GM12878 (cell line): ENCODE results near the gene DIP2C.

Experiments used
- BRCA1 ChIP-seq: IDR thresholded peaks from 2 replicates; pipeline ENCODE4 v1.6.1; 2011; ENCODE audit warnings: low read depth, low read length, improper control_type of control experiment
- CHD2 ChIP-seq: IDR thresholded peaks from 2 replicates; pipeline ENCODE4 v1.6.1; 2011; ENCODE audit warnings: low read depth, low read length, improper control_type of control experiment, borderline replicate concordance
- EP300 ChIP-seq, 2 experiments: fragments of 150-350 bp in 1 of 2; IDR thresholded peaks; 2 replicates each; pipeline ENCODE4 v1.6.1; 2011 to 2012; ENCODE audit warnings: low read depth in 2 of 2, low read length in 2 of 2, borderline replicate concordance in 1 of 2, improper control_type of control experiment in 1 of 2, inconsistent platforms in 1 of 2; ENCODE audit not compliant: control insufficient read depth in 1 of 2
- FOS ChIP-seq: IDR thresholded peaks from 3 replicates; pipeline ENCODE4 v1.6.1; 2011; ENCODE audit warnings: borderline replicate concordance; ENCODE audit not compliant: insufficient read length; ENCODE audit errors: extremely low read depth
- HDAC6 ChIP-seq: fragments of 200-600 bp; sonication (generic); IDR thresholded peaks from one replicate; pipeline ENCODE4 v1.8.0; 2017; ENCODE audit warnings: antibody characterized with exemption; ENCODE audit not compliant: unreplicated experiment
- IRF3 ChIP-seq: fragments of 450-650 bp; IDR thresholded peaks from 2 replicates; pipeline ENCODE4 v1.6.1; 2014; ENCODE audit warnings: mild to moderate bottlenecking
- MEF2A ChIP-seq: IDR thresholded peaks from 2 replicates; pipeline ENCODE4 v1.6.1; 2011; ENCODE audit warnings: low read depth, mild to moderate bottlenecking, low read length, moderate library complexity; ENCODE audit not compliant: insufficient read depth
- POLR2A ChIP-seq: IDR thresholded peaks from 2 replicates; pipeline ENCODE4 v1.6.1; 2011; ENCODE audit warnings: low read depth, mild to moderate bottlenecking, low read length
- POLR2AphosphoS5 ChIP-seq: IDR thresholded peaks from 2 replicates; pipeline ENCODE4 v1.6.1; 2011; ENCODE audit warnings: mild to moderate bottlenecking, low read length, inconsistent platforms
- SMC3 ChIP-seq: IDR thresholded peaks from 2 replicates; pipeline ENCODE4 v1.6.1; 2011; ENCODE audit warnings: low read length, improper control_type of control experiment, borderline replicate concordance
- ZNF24 ChIP-seq: fragments of 450-650 bp; IDR thresholded peaks from 2 replicates; pipeline ENCODE4 v1.6.1; 2017; ENCODE audit warnings: antibody characterized with exemption, mild to moderate bottlenecking
- TF ChIP-seq, protein P1 (sequence below), 3 experiments: IDR thresholded peaks in 2 of 3; conservative IDR thresholded peaks in 1 of 3; 2 replicates each; pipeline ENCODE4 v1.5.1; 2011; ENCODE audit warnings: low read depth in 3 of 3, low read length in 3 of 3, mild to moderate bottlenecking in 3 of 3, control low read depth in 2 of 3, moderate library complexity in 2 of 3, inconsistent platforms in 1 of 3, mixed read lengths in 1 of 3; ENCODE audit not compliant: control insufficient read depth in 2 of 3, insufficient read depth in 1 of 3; ENCODE audit errors: extremely low read depth in 1 of 3
- TF ChIP-seq, protein P2 (sequence below): IDR thresholded peaks from 2 replicates; pipeline ENCODE4 v1.6.1; 2011; ENCODE audit warnings: low read depth, low read length, improper control_type of control experiment, borderline replicate concordance

GRCh38 chr10:482848-483247, 206.6 kb downstream of the DIP2C start:
- no peak for TF ChIP-seq BRCA1
- TF ChIP-seq ZNF24: no peak
- TF ChIP-seq, protein P1, sequence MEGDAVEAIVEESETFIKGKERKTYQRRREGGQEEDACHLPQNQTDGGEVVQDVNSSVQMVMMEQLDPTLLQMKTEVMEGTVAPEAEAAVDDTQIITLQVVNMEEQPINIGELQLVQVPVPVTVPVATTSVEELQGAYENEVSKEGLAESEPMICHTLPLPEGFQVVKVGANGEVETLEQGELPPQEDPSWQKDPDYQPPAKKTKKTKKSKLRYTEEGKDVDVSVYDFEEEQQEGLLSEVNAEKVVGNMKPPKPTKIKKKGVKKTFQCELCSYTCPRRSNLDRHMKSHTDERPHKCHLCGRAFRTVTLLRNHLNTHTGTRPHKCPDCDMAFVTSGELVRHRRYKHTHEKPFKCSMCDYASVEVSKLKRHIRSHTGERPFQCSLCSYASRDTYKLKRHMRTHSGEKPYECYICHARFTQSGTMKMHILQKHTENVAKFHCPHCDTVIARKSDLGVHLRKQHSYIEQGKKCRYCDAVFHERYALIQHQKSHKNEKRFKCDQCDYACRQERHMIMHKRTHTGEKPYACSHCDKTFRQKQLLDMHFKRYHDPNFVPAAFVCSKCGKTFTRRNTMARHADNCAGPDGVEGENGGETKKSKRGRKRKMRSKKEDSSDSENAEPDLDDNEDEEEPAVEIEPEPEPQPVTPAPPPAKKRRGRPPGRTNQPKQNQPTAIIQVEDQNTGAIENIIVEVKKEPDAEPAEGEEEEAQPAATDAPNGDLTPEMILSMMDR (IDR thresholded peaks at IDR 0.05 in 2 of 3, conservative IDR thresholded peaks at IDR 0.05 in 1 of 3; ENCODE audit: control insufficient read depth in 2 of 3, extremely low read depth in 1 of 3, insufficient read depth in 1 of 3, low read depth in 3 of 3, low read length in 3 of 3): no peak
- no peak for TF ChIP-seq POLR2AphosphoS5
- no peak for TF ChIP-seq POLR2A
- no peak for TF ChIP-seq HDAC6
- TF ChIP-seq FOS: no peak
- TF ChIP-seq SMC3: no peak
- no peak for TF ChIP-seq EP300 (IDR thresholded peaks at IDR 0.05; ENCODE audit: borderline replicate concordance in 1 of 2, control insufficient read depth in 1 of 2, low read depth in 2 of 2, low read length in 2 of 2)
- TF ChIP-seq CHD2: no peak
- TF ChIP-seq IRF3: no peak
- no peak for TF ChIP-seq MEF2A
- TF ChIP-seq, protein P2, sequence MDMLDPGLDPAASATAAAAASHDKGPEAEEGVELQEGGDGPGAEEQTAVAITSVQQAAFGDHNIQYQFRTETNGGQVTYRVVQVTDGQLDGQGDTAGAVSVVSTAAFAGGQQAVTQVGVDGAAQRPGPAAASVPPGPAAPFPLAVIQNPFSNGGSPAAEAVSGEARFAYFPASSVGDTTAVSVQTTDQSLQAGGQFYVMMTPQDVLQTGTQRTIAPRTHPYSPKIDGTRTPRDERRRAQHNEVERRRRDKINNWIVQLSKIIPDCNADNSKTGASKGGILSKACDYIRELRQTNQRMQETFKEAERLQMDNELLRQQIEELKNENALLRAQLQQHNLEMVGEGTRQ: no peak
